ENCODE results near the gene BABAM2.
A peak's percentile ranks its signal among the peaks of the same experiment; 100 is the strongest.
"Not testable (repeated sequence)": the region's sequence is repeated elsewhere in the genome, so short reads cannot be mapped to it uniquely, and the experiment has no call there.

Gene BABAM2

GRCh38 chr2:27881815-27882583 is 8.5 kb upstream of the BABAM2 start:
- DNase-seq, result not testable (repeated sequence)

GRCh38 chr2:27882584-27882922 is 8.0 kb upstream of the BABAM2 start:
- not testable (repeated sequence) for DNase-seq

GRCh38 chr2:27884601-27885000 is 5.9 kb upstream of the BABAM2 start:
- DNase-seq, result no peak

GRCh38 chr2:27885234-27885633 is 5.3 kb upstream of the BABAM2 start:
- DNase-seq, result no peak

- DNase-seq, result no peak
These were observed 4.9 kb upstream of the BABAM2 start for GRCh38 chr2:27885661-27886060.

GRCh38 chr2:27886322-27886721 is 4.2 kb upstream of the BABAM2 start:
- no peak for DNase-seq

- no peak for DNase-seq
These were observed 3.4 kb upstream of the BABAM2 start for GRCh38 chr2:27887111-27887510.

- DNase-seq, result no peak
These were observed 2.7 kb upstream of the BABAM2 start for GRCh38 chr2:27887830-27888229.

- DNase-seq, result no peak
These were observed 1.7 kb upstream of the BABAM2 start for GRCh38 chr2:27888790-27889189.

GRCh38 chr2:27889774-27890145 is 769 bp upstream of the BABAM2 start:
- DNase-seq, result no peak

- no peak for DNase-seq
These were observed 569 bp downstream of the BABAM2 start for GRCh38 chr2:27890924-27891672.

GRCh38 chr2:27891673-27892105 is 1.2 kb downstream of the BABAM2 start:
- no peak for DNase-seq

- DNase-seq, result no peak
These were observed 2.5 kb downstream of the BABAM2 start for GRCh38 chr2:27893006-27893405.

GRCh38 chr2:27897717-27898116 is 7.2 kb downstream of the BABAM2 start:
- DNase-seq, result no peak

- no peak for DNase-seq
These were observed 10.7 kb downstream of the BABAM2 start for GRCh38 chr2:27901234-27901633.

- DNase-seq, result no peak
These were observed 11.6 kb downstream of the BABAM2 start for GRCh38 chr2:27902098-27902497.

GRCh38 chr2:27903018-27903417 is 12.5 kb downstream of the BABAM2 start:
- DNase-seq, result no peak

- peak; percentile 65 for DNase-seq
These were observed 13.3 kb downstream of the BABAM2 start for GRCh38 chr2:27903649-27904404.

- no peak for DNase-seq
These were observed 13.8 kb downstream of the BABAM2 start for GRCh38 chr2:27904405-27904665.

- no peak for DNase-seq
These were observed 15.5 kb downstream of the BABAM2 start for GRCh38 chr2:27906074-27906473.

GRCh38 chr2:27907547-27907946 is 17.0 kb downstream of the BABAM2 start:
- DNase-seq, result no peak

GRCh38 chr2:27909901-27910300 is 19.4 kb downstream of the BABAM2 start:
- no peak for DNase-seq

GRCh38 chr2:27911458-27912210 is 21.1 kb downstream of the BABAM2 start:
- DNase-seq, result no peak
